Trophoblast cell (in vitro differentiated cells and primary cell): Measurements from ENCODE around the gene S100B.

Experiments
- DNase-seq, 2 donors: peaks; one replicate each; pipeline ENCODE4 v3.0.0-alpha.2; 2016
- H2AFZ ChIP-seq: 2 replicates; pipeline ENCODE4 v1.6.1; 2013; ENCODE audit warnings: low read length, moderate library complexity, mild to moderate bottlenecking; ENCODE audit not compliant: insufficient read depth, poor library complexity
- H2AK5ac ChIP-seq: 2 replicates; pipeline ENCODE4 v1.6.1; 2013; ENCODE audit warnings: mild to moderate bottlenecking, low read length
- H2BK120ac ChIP-seq: 2 replicates; pipeline ENCODE4 v1.6.1; 2013; ENCODE audit warnings: low read length, mild to moderate bottlenecking, moderate library complexity; ENCODE audit not compliant: insufficient read depth, poor library complexity
- H2BK12ac ChIP-seq: 2 replicates; pipeline ENCODE4 v1.6.1; 2013; ENCODE audit warnings: mild to moderate bottlenecking, low read length, moderate library complexity
- H2BK5ac ChIP-seq: 2 replicates; pipeline ENCODE4 v1.6.1; 2013; ENCODE audit warnings: low read length, low read depth, moderate library complexity, mild to moderate bottlenecking; ENCODE audit not compliant: poor library complexity
- H3K14ac ChIP-seq: 2 replicates; pipeline ENCODE4 v1.6.1; 2013; ENCODE audit warnings: mild to moderate bottlenecking, low read length
- H3K18ac ChIP-seq: 2 replicates; pipeline ENCODE4 v1.6.1; 2013; ENCODE audit warnings: mild to moderate bottlenecking, low read length
- H3K23ac ChIP-seq: 2 replicates; pipeline ENCODE4 v1.6.1; 2013; ENCODE audit warnings: low read length
- H3K27ac ChIP-seq: 2 replicates; pipeline ENCODE4 v1.5.1; 2013; ENCODE audit warnings: low read depth, mild to moderate bottlenecking, inconsistent platforms, low read length, moderate library complexity
- H3K27me3 ChIP-seq: 2 replicates; pipeline ENCODE4 v1.6.1; 2013; ENCODE audit warnings: inconsistent platforms, mild to moderate bottlenecking, low read length, moderate library complexity; ENCODE audit not compliant: insufficient read depth
- H3K36me3 ChIP-seq, 2 experiments: 1 replicate in 1 of 2; 2 replicates in 1 of 2; pipeline ENCODE4 v1.6.1; 2013; ENCODE audit warnings: low read length in 2 of 2, mild to moderate bottlenecking in 2 of 2, moderate library complexity in 1 of 2; ENCODE audit not compliant: insufficient read depth in 2 of 2, control insufficient read depth in 1 of 2
- H3K4ac ChIP-seq: 2 replicates; pipeline ENCODE4 v1.6.1; 2013; ENCODE audit warnings: low read depth, mild to moderate bottlenecking, low read length, moderate library complexity
- H3K4me1 ChIP-seq, 2 experiments: 1 replicate in 1 of 2; 2 replicates in 1 of 2; pipeline ENCODE4 v1.6.1; 2013; ENCODE audit warnings: low read length in 2 of 2, mild to moderate bottlenecking in 2 of 2, moderate library complexity in 1 of 2; ENCODE audit not compliant: insufficient read depth in 2 of 2, control insufficient read depth in 1 of 2
- H3K4me2 ChIP-seq: 2 replicates; pipeline ENCODE4 v1.6.1; 2013; ENCODE audit warnings: inconsistent platforms, mild to moderate bottlenecking, low read length, moderate library complexity
- H3K4me3 ChIP-seq: 2 replicates; pipeline ENCODE4 v1.5.1; 2013; ENCODE audit warnings: mild to moderate bottlenecking, low read depth, low read length, inconsistent platforms
- H3K79me1 ChIP-seq: one replicate; pipeline ENCODE4 v1.6.1; 2013; ENCODE audit warnings: low read length
- H3K79me2 ChIP-seq: 2 replicates; pipeline ENCODE4 v1.6.1; 2013; ENCODE audit warnings: low read length, mild to moderate bottlenecking; ENCODE audit not compliant: control insufficient read depth, insufficient read depth, poor library complexity
- H3K9ac ChIP-seq: 2 replicates; pipeline ENCODE4 v1.6.1; 2013; ENCODE audit warnings: mild to moderate bottlenecking, low read length
- H3K9me3 ChIP-seq: 2 replicates; pipeline ENCODE4 v1.6.1; 2013; ENCODE audit warnings: low read depth, mild to moderate bottlenecking, control low read depth, inconsistent platforms, low read length; ENCODE audit not compliant: insufficient read depth
- H4K12ac ChIP-seq: 2 replicates; pipeline ENCODE4 v1.6.1; 2013; ENCODE audit warnings: low read depth, mild to moderate bottlenecking, low read length, moderate library complexity
- H4K8ac ChIP-seq: 2 replicates; pipeline ENCODE4 v1.6.1; 2013; ENCODE audit warnings: low read depth, mild to moderate bottlenecking, low read length, moderate library complexity
- H4K91ac ChIP-seq: one replicate; pipeline ENCODE4 v1.6.1; 2013; ENCODE audit warnings: low read depth, mild to moderate bottlenecking, low read length, moderate library complexity
- WGBS: extraction: QIAGEN DNeasy Blood & Tissue Kit; methylation state at CpG from one replicate; pipeline ENCODE4 v1.1.7; 2013; ENCODE audit warnings: missing lambda C conversion rate; ENCODE audit not compliant: insufficient read length, insufficient coverage; ENCODE audit errors: extremely low coverage; 5-methylcytosine and 5-hydroxymethylcytosine counted together

S100B gene

DNA sequence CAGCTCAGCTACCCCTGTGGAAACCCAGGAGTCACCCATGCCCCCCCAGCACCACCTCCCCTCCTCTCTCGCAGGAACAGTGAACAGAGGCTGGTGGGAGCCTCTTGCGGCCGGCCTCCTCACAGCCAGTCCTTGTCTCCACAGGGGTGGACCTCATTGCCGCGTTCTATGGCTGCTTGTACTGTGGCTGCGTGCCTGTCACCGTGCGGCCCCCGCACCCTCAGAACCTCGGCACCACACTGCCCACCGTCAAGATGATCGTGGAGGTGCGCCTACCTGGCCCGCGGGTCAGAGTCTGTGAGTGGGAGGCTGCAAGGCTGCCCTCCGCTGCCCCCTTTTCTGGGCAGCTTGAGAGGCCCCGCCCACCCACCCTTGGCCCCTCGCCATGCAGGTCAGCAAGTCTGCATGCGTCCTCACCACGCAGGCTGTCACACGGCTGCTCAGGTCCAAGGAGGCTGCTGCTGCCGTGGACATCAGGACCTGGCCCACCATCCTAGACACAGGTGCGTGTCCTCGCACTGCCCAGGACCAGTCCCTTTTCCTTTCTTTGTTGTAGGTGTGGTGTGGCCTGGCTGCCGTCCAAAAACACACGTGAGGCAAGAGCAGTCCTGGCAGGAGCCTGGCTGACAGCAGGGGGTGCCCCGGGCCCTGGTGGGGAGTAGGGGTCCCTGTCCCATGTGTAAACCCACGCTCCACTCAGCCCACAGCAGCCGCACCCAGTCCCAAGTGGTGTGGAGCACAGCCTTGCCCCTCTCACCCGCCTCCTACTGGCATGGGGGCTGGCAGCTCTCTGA lies 50.3 kb downstream of the S100B start:
- Histone ChIP-seq H3K27ac (no peak overlapping the region), H2BK120ac (no peak overlapping the region), H4K91ac (no peak overlapping the region), H3K79me1 (no peaks in the 10 kb centered on the region), H3K79me2 (no peaks in the 10 kb centered on the region), H3K4me2 (no peak overlapping the region), H2AK5ac (no peak overlapping the region), H3K14ac (no peak overlapping the region), H2AFZ (no peak overlapping the region), H2BK12ac (no peak overlapping the region), H3K18ac (no peak overlapping the region), H3K23ac (no peak overlapping the region), H3K4me1 (no peaks in the 10 kb centered on the region), H2BK5ac (no peak overlapping the region), H4K8ac (no peak overlapping the region), H3K36me3 (peaks cover 65 to 76% of the 10 kb centered on the region in 2 experiments), H4K12ac (no peak overlapping the region), H3K9ac (no peak overlapping the region), H3K4ac (no peak overlapping the region), H3K9me3 (no peaks in the 10 kb centered on the region), H3K4me3 (peak overlapping the region; percentile 14), H3K27me3 (no peaks in the 10 kb centered on the region)
- no peak for DNase-seq
- no CpG with 5 or more reads among the region's 30 CpGs for whole genome bisulfite sequencing

DNA sequence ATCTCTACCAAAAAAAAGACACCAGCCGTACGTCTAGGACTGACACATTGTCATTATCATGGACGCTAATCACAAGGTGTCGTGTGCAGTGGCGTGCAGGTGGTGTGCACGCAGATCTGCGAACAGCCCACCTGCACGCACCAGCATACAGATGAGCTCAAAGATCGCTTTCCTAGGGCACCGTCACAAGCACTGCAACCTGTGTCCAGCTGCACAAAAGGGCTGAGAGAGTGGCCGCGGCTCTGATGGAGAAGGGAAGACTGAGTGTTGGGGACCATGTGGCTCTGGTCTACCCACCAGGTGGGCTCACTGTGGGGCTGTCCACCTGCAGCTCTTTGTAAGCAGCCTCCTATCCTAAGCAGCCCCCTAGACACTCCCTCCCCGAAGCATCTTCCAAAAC lies 50.9 kb downstream of the S100B start:
- no peak overlapping the region for H3K14ac ChIP-seq
- no peaks in the 10 kb centered on the region for H3K27me3 ChIP-seq
- no peak overlapping the region for H3K4me3 ChIP-seq
- H3K23ac ChIP-seq: no peak overlapping the region
- no peaks in the 10 kb centered on the region for H3K9me3 ChIP-seq
- no peak overlapping the region for H2AK5ac ChIP-seq
- no peak overlapping the region for H2BK12ac ChIP-seq
- H2BK120ac ChIP-seq: no peak overlapping the region
- H3K36me3 ChIP-seq: peaks cover 63 to 72% of the 10 kb centered on the region in 2 experiments
- H3K9ac ChIP-seq: no peak overlapping the region
- H4K8ac ChIP-seq: no peak overlapping the region
- no peaks in the 10 kb centered on the region for H3K79me2 ChIP-seq
- no CpG with 5 or more reads among the region's 13 CpGs for WGBS
- no peak overlapping the region for H3K27ac ChIP-seq
- no peak overlapping the region for H4K91ac ChIP-seq
- H3K4me1 ChIP-seq: no peaks in the 10 kb centered on the region
- no peak for DNase-seq
- H2BK5ac ChIP-seq: no peak overlapping the region
- H3K4me2 ChIP-seq: no peak overlapping the region
- no peak overlapping the region for H2AFZ ChIP-seq
- H3K18ac ChIP-seq: no peak overlapping the region
- no peaks in the 10 kb centered on the region for H3K79me1 ChIP-seq
- H3K4ac ChIP-seq: no peak overlapping the region
- H4K12ac ChIP-seq: no peak overlapping the region

DNA sequence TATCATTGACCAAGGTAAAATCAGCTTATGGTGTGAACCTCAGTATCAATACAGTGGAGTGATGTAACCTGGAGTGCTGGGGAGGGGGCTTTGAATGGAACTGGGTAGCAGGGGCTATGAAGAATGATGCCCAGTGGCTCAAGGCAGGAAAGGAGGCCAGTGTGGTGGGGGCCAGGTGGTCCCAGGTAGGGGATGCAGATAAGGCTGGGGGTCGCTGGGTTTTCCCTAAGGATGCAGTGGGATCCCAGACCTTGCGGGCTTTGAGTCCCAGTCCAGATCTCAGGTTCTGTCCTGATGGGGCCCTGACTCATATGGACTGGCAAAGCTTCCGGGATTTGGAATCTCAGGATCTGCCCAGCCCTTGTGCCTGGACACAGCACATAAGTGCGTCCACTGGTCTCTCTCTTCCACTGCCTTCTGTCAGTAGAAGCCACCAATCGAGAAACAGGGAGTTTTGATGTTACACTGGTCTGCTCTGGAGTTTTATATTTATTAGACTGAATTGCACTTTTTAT lies 52.0 kb downstream of the S100B start:
- no peak overlapping the region for H3K9ac ChIP-seq
- no peak overlapping the region for H2BK120ac ChIP-seq
- no peak overlapping the region for H2BK12ac ChIP-seq
- no peaks in the 10 kb centered on the region for H3K79me1 ChIP-seq
- H3K4me1 ChIP-seq: no peaks in the 10 kb centered on the region
- no peak overlapping the region for H4K91ac ChIP-seq
- H3K4ac ChIP-seq: no peak overlapping the region
- no peak overlapping the region for H3K27ac ChIP-seq
- no peaks in the 10 kb centered on the region for H3K9me3 ChIP-seq
- no peak overlapping the region for H3K4me3 ChIP-seq
- no peak overlapping the region for H3K4me2 ChIP-seq
- DNase-seq: no peak
- no peak overlapping the region for H4K12ac ChIP-seq
- H3K79me2 ChIP-seq: no peaks in the 10 kb centered on the region
- no CpG with 5 or more reads among the region's 5 CpGs for WGBS
- no peak overlapping the region for H2AFZ ChIP-seq
- peaks cover 64 to 72% of the 10 kb centered on the region in 2 experiments for H3K36me3 ChIP-seq
- H3K23ac ChIP-seq: no peak overlapping the region
- no peak overlapping the region for H2AK5ac ChIP-seq
- H3K27me3 ChIP-seq: no peaks in the 10 kb centered on the region
- H2BK5ac ChIP-seq: no peak overlapping the region
- H4K8ac ChIP-seq: no peak overlapping the region
- H3K18ac ChIP-seq: no peak overlapping the region
- H3K14ac ChIP-seq: no peak overlapping the region

DNA sequence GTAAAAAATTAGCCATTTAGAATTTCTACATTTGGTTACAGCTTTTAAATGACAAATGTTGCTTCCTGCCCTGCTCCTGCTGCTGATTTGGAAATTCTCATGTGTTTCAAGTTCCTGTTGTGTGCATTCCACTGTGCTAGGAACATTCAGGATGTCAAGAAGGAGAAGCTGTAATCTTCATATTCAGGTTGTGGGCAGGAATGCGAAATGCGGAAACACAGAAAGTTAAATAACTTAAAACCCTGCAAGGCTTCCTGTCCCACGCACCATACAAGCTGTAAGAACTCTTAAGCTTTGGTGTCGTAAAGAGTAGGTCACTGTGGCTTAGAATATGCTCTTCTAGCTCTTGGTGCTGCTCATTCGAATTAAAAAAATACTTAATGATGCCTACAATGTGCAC lies 52.6 kb downstream of the S100B start:
- no peak overlapping the region for H2BK5ac ChIP-seq
- H3K18ac ChIP-seq: no peak overlapping the region
- no peak overlapping the region for H4K8ac ChIP-seq
- no peak overlapping the region for H3K27ac ChIP-seq
- DNase-seq: no peak
- H3K4ac ChIP-seq: no peak overlapping the region
- no peak overlapping the region for H4K91ac ChIP-seq
- H2AK5ac ChIP-seq: no peak overlapping the region
- H3K79me1 ChIP-seq: no peaks in the 10 kb centered on the region
- H2AFZ ChIP-seq: no peak overlapping the region
- no peak overlapping the region for H3K9ac ChIP-seq
- no peaks in the 10 kb centered on the region for H3K4me1 ChIP-seq
- H3K9me3 ChIP-seq: no peaks in the 10 kb centered on the region
- H2BK12ac ChIP-seq: no peak overlapping the region
- H3K36me3 ChIP-seq: peaks cover 62 to 68% of the 10 kb centered on the region in 2 experiments
- H3K23ac ChIP-seq: no peak overlapping the region
- no peak overlapping the region for H3K4me2 ChIP-seq
- no peak overlapping the region for H2BK120ac ChIP-seq
- H3K4me3 ChIP-seq: no peak overlapping the region
- no peaks in the 10 kb centered on the region for H3K27me3 ChIP-seq
- no CpG with 5 or more reads among the region's 5 CpGs for WGBS
- no peak overlapping the region for H3K14ac ChIP-seq
- no peak overlapping the region for H4K12ac ChIP-seq
- no peaks in the 10 kb centered on the region for H3K79me2 ChIP-seq
